H9 (cell line): Measurements from ENCODE around the gene C3orf49. TPM values are rescaled to one million over a fixed set of nuclear protein-coding genes. Genes with fewer than 3 reads are reported as not detected.

Experiments
- DNase-seq: peaks from one replicate; pipeline ENCODE4 v3.0.0-alpha.2; 2017
- H2AFZ ChIP-seq: one replicate; pipeline ENCODE4 v1.6.1; 2013; ENCODE audit warnings: mild to moderate bottlenecking, low read length, control low read depth, moderate library complexity
- H2AK5ac ChIP-seq: 2 replicates; pipeline ENCODE4 v1.6.1; 2013; ENCODE audit warnings: low read length, control low read depth, mixed read lengths; ENCODE audit not compliant: insufficient read length
- H2BK120ac ChIP-seq: one replicate; pipeline ENCODE4 v1.6.1; 2013; ENCODE audit warnings: low read depth, mild to moderate bottlenecking, low read length, control low read depth, inconsistent platforms; ENCODE audit not compliant: poor library complexity, severe bottlenecking
- H2BK12ac ChIP-seq: 2 replicates; pipeline ENCODE4 v1.6.1; 2013; ENCODE audit warnings: low read length, control low read depth, mixed read lengths, low read depth; ENCODE audit not compliant: insufficient read length
- H2BK15ac ChIP-seq: 2 replicates; pipeline ENCODE4 v1.6.1; 2013; ENCODE audit warnings: low read depth, low read length, control low read depth
- H2BK20ac ChIP-seq: one replicate; pipeline ENCODE4 v1.6.1; 2013; ENCODE audit warnings: low read depth, mild to moderate bottlenecking, low read length, control low read depth, inconsistent platforms; ENCODE audit not compliant: poor library complexity, severe bottlenecking
- H2BK5ac ChIP-seq: 2 replicates; pipeline ENCODE4 v1.6.1; 2013; ENCODE audit warnings: low read length, control low read depth, mixed read lengths; ENCODE audit not compliant: insufficient read length
- H3K14ac ChIP-seq: 2 replicates; pipeline ENCODE4 v1.6.1; 2013; ENCODE audit warnings: low read length, control low read depth; ENCODE audit not compliant: insufficient read depth
- H3K18ac ChIP-seq: 2 replicates; pipeline ENCODE4 v1.6.1; 2013; ENCODE audit warnings: low read depth, mild to moderate bottlenecking, mixed read lengths, low read length, control low read depth; ENCODE audit not compliant: insufficient read length
- H3K23ac ChIP-seq: 2 replicates; pipeline ENCODE4 v1.6.1; 2013; ENCODE audit warnings: low read length, control low read depth, mixed read lengths, low read depth; ENCODE audit not compliant: insufficient read length
- H3K23me2 ChIP-seq: 2 replicates; pipeline ENCODE4 v1.6.1; 2013; ENCODE audit warnings: low read depth, mild to moderate bottlenecking, mixed read lengths, low read length, control low read depth; ENCODE audit not compliant: insufficient read length, poor library complexity, severe bottlenecking
- H3K27ac ChIP-seq: 2 replicates; pipeline ENCODE4 v1.5.1; 2013; ENCODE audit warnings: low read length, control low read depth, mixed read lengths, low read depth; ENCODE audit not compliant: insufficient read length
- H3K27me3 ChIP-seq: 2 replicates; pipeline ENCODE4 v1.6.1; 2013; ENCODE audit warnings: low read length, control low read depth, inconsistent platforms; ENCODE audit not compliant: insufficient read depth
- H3K4ac ChIP-seq: 2 replicates; pipeline ENCODE4 v1.6.1; 2013; ENCODE audit warnings: low read depth, mild to moderate bottlenecking, control low read depth, inconsistent platforms, low read length, moderate library complexity
- H3K4me1 ChIP-seq: 2 replicates; pipeline ENCODE4 v1.6.1; 2013; ENCODE audit warnings: low read length, control low read depth, inconsistent platforms; ENCODE audit not compliant: insufficient read depth
- H3K4me2 ChIP-seq: 2 replicates; pipeline ENCODE4 v1.6.1; 2013; ENCODE audit warnings: low read length, control low read depth, mixed read lengths; ENCODE audit not compliant: insufficient read length, insufficient read depth
- H3K56ac ChIP-seq: 2 replicates; pipeline ENCODE4 v1.6.1; 2013; ENCODE audit warnings: low read depth, mild to moderate bottlenecking, mixed read lengths, low read length, control low read depth; ENCODE audit not compliant: insufficient read length
- H3K79me1 ChIP-seq: 2 replicates; pipeline ENCODE4 v1.6.1; 2013; ENCODE audit warnings: low read depth, mild to moderate bottlenecking, moderate library complexity, low read length, control low read depth, inconsistent platforms; ENCODE audit not compliant: insufficient read depth, poor library complexity, severe bottlenecking
- H3K79me2 ChIP-seq: 2 replicates; pipeline ENCODE4 v1.6.1; 2013; ENCODE audit warnings: low read length, control low read depth, inconsistent platforms; ENCODE audit not compliant: insufficient read depth
- H3K9ac ChIP-seq: 2 replicates; pipeline ENCODE4 v1.6.1; 2013; ENCODE audit warnings: low read length, control low read depth, mixed read lengths; ENCODE audit not compliant: insufficient read length; ENCODE audit errors: extremely low read depth
- H3K9me3 ChIP-seq: one replicate; pipeline ENCODE4 v1.6.1; 2013; ENCODE audit warnings: low read depth, low read length, inconsistent platforms; ENCODE audit not compliant: control insufficient read depth
- H3T11ph ChIP-seq: one replicate; pipeline ENCODE4 v1.6.1; 2013; ENCODE audit warnings: mild to moderate bottlenecking, low read length, control low read depth, inconsistent platforms
- H4K20me1 ChIP-seq: one replicate; pipeline ENCODE4 v1.6.1; 2013; ENCODE audit not compliant: control insufficient read depth, insufficient read length, insufficient read depth
- H4K5ac ChIP-seq: 2 replicates; pipeline ENCODE4 v1.6.1; 2013; ENCODE audit warnings: low read depth, mild to moderate bottlenecking, mixed read lengths, low read length, control low read depth; ENCODE audit not compliant: insufficient read length
- H4K8ac ChIP-seq: replicated peaks from 2 replicates; pipeline ENCODE4 v1.6.1; 2013; ENCODE audit warnings: low read length, control low read depth, mixed read lengths, low read depth; ENCODE audit not compliant: insufficient read length
- H4K91ac ChIP-seq: 2 replicates; pipeline ENCODE4 v1.6.1; 2013; ENCODE audit warnings: low read depth, mild to moderate bottlenecking, moderate library complexity, mixed read lengths, low read length, control low read depth; ENCODE audit not compliant: insufficient read length
- H3K27ac Mint-ChIP-seq, 3 experiments: 2 replicates in 2 of 3; 3 replicates in 1 of 3; pipeline ENCODE4 v1.8.0; 2020 to 2021; ENCODE audit warnings: mixed read lengths in 3 of 3, mild to moderate bottlenecking in 1 of 3, moderate library complexity in 1 of 3
- H3K27me3 Mint-ChIP-seq: 2 replicates; pipeline ENCODE4 v1.8.0; 2021; ENCODE audit warnings: low read depth, mild to moderate bottlenecking, moderate library complexity, mixed read lengths
- H3K36me3 Mint-ChIP-seq, 3 experiments: 2 replicates in 2 of 3; 3 replicates in 1 of 3; pipeline ENCODE4 v1.8.0; 2020 to 2021; ENCODE audit warnings: low read depth in 3 of 3, mixed read lengths in 3 of 3; ENCODE audit not compliant: insufficient read depth in 1 of 3
- H3K4me1 Mint-ChIP-seq, 2 experiments: 2 replicates each; pipeline ENCODE4 v1.8.0; 2020; ENCODE audit warnings: mixed read lengths in 2 of 2
- H3K4me3 Mint-ChIP-seq, 2 experiments: 2 replicates in 1 of 2; 3 replicates in 1 of 2; pipeline ENCODE4 v1.8.0; 2020 to 2021; ENCODE audit warnings: mild to moderate bottlenecking in 2 of 2, mixed read lengths in 2 of 2, moderate library complexity in 1 of 2
- H3K9me3 Mint-ChIP-seq, 2 experiments: 2 replicates in 1 of 2; 3 replicates in 1 of 2; pipeline ENCODE4 v1.8.0; 2020; ENCODE audit warnings: mild to moderate bottlenecking in 2 of 2, mixed read lengths in 2 of 2, moderate library complexity in 1 of 2
- WGBS: extraction: QIAGEN DNeasy Blood & Tissue Kit; methylation state at CpG from one replicate; pipeline ENCODE4 v1.1.7; 2013; ENCODE audit warnings: missing lambda C conversion rate, low lambda C conversion rate, mixed read lengths; ENCODE audit not compliant: insufficient read length; ENCODE audit errors: extremely low coverage; 5-methylcytosine and 5-hydroxymethylcytosine counted together
- total RNA-seq: library from RNA; stranded (reverse); gene quantifications from 2 replicates; pipeline ENCODE4 v1.2.1, GENCODE V29; 2021
- TF ChIP-seq, protein P1 (sequence below): fragments of 200-600 bp; sonication (generic); conservative IDR thresholded peaks from 3 replicates; pipeline ENCODE4 v1.8.0; 2021; ENCODE audit warnings: antibody characterized with exemption, mild to moderate bottlenecking

Gene C3orf49
- total RNA-seq, 1 experiment from 2014 or later, result not detected

DNA sequence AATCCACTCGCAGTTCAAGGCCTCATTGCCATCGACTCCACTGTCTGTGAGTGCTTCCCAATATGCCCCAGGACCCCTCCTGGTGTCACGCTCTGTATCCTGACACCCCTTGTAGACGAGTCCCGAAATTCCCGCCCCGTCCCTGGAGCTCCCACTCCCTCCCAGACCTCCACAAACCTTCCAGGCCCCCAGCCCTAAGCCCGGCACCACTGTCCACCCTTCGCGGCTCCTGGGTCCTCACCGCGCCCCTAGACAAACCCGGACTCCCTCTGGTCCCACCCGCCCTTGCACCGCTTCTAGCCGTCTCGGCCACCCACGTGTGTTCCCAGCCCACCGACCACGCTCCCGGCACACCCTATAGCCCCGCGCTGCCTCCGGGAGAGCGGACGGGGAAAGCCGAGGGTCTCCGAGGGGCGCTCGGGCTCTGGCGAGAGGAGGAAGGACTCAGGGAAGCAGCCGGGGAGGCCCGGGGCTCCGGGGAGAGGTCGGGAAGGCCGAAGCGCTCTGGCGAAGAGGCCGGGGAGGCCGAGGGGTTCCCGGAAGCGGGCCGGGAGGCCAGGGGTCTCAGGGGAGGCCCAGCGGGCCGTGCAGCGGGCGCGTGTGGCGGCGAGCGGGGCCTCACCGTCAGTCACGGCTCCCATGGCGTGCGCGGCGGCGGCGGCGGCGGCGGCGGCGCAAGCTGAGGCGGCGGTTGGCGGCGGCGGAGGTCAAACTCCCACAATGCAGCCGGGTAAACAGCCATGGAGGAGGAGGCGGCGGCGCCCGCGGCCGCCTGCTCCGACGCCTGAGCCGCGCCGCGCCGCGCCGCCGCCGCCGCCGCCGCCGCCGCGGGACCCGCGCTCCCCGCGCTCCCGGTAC, 44.3 kb downstream of the C3orf49 start, which contains the start of the genes ATXN7 and THOC7:
TSS of gene ATXN7 (plus strand) at position 718 of the 858 bp plus-strand sequence. CDS start 48,732 bp downstream, outside the sequence.
TSS of gene THOC7 (minus strand) at position 656 of the 858 bp plus-strand sequence. CDS start at position 641, 15 bp downstream.
- peaks cover 1% of the 10 kb centered on the region; the same call in 1 of the 2 replicates for H3K27me3 Mint-ChIP-seq
- Histone ChIP-seq H3K23ac (no peak within 1 kb of the TSS), H3K56ac (no peak within 1 kb of the TSS), H2BK5ac (no peak within 1 kb of the TSS), H4K8ac (no peak within 1 kb of the TSS), H2AFZ (no peak within 1 kb of the TSS), H3K9me3 (no peaks in the 10 kb centered on the region), H4K5ac (no peak within 1 kb of the TSS), H3K4me2 (peak within 1 kb of the TSS; percentile 97), H3K79me2 (no peaks in the 10 kb centered on the region; the same call in 1 of the 2 replicates), H4K91ac (no peak within 1 kb of the TSS), H3K9ac (peak within 1 kb of the TSS; percentile 84), H2BK15ac (no peak within 1 kb of the TSS), H2AK5ac (no peak within 1 kb of the TSS), H4K20me1 (no peaks in the 10 kb centered on the region), H2BK120ac (peak within 1 kb of the TSS; percentile 91), H3T11ph (no peak within 1 kb of the TSS), H3K4me1 (no peaks in the 10 kb centered on the region), H3K23me2 (peaks cover 16% of the 10 kb centered on the region), H3K18ac (peak within 1 kb of the TSS; percentile 85), H3K14ac (peak within 1 kb of the TSS; percentile 90), H2BK12ac (no peak within 1 kb of the TSS), H3K27ac (no peak within 1 kb of the TSS), H3K4ac (peak within 1 kb of the TSS; percentile 69; the same call in 1 of the 2 replicates), H2BK20ac (no peak within 1 kb of the TSS), H3K27me3 (no peaks in the 10 kb centered on the region), H3K79me1 (no peaks in the 10 kb centered on the region)
- H3K27ac Mint-ChIP-seq, result peak within 1 kb of the TSS in 2 of 3 experiments; percentile 92 to 97
- no peaks in the 10 kb centered on the region for H3K9me3 Mint-ChIP-seq
- DNase-seq, result peak; percentile 64
- H3K36me3 Mint-ChIP-seq, result peaks cover 0 to 19% (median 19%) of the 10 kb centered on the region in 3 experiments; a peak in 6 of 7 replicates
- peaks cover 49 to 50% of the 10 kb centered on the region in 2 experiments for H3K4me1 Mint-ChIP-seq
- no CpG with 5 or more reads among the region's 98 CpGs for WGBS
- peak within 1 kb of the TSS; percentile 91 to 94 for H3K4me3 Mint-ChIP-seq
- TF ChIP-seq, protein P1, sequence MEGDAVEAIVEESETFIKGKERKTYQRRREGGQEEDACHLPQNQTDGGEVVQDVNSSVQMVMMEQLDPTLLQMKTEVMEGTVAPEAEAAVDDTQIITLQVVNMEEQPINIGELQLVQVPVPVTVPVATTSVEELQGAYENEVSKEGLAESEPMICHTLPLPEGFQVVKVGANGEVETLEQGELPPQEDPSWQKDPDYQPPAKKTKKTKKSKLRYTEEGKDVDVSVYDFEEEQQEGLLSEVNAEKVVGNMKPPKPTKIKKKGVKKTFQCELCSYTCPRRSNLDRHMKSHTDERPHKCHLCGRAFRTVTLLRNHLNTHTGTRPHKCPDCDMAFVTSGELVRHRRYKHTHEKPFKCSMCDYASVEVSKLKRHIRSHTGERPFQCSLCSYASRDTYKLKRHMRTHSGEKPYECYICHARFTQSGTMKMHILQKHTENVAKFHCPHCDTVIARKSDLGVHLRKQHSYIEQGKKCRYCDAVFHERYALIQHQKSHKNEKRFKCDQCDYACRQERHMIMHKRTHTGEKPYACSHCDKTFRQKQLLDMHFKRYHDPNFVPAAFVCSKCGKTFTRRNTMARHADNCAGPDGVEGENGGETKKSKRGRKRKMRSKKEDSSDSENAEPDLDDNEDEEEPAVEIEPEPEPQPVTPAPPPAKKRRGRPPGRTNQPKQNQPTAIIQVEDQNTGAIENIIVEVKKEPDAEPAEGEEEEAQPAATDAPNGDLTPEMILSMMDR, result no peak
